ENCODE measurements around the gene SUN3.

DNA sequence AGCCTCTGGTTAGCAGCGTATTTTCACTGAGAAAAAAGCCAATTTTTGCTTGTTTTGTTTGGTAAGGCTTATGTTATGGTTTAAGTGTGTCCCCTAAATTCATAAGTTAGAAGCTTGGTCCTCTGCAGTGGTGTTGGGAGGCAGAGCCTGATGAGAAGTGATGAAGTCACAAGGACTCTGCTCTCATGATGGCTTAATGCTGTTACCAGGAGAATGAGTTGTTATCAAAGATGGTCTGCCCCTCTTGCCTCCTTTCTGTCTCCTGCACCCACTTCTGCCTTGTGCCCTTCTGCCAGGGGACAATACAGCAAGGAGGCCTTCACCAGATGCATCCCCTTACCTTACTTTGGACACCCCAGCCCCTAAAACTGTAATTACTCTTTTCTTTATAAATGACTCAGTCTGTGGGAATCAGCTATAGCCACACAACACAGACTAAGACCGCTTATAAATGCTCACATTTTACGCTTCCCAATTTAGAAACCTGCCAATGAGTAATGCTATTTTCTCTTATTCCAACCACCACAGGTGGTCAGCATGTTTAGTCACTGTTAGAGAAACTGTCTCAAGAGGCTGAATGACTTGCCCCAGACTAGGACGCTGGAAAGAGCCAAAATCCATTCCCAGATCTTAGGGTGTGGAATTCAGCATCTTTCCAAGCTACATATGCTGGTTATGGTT, 74.5 kb downstream of the SUN3 start:
- TF ChIP-seq POLR2AphosphoS5 (IDR thresholded peaks at IDR 0.05; ENCODE audit: insufficient read depth in 1 of 2, low read depth in 1 of 2) (no peak), POLR2A (IDR thresholded peaks at IDR 0.05) (no peak)
- TF ChIP-seq, protein P1, sequence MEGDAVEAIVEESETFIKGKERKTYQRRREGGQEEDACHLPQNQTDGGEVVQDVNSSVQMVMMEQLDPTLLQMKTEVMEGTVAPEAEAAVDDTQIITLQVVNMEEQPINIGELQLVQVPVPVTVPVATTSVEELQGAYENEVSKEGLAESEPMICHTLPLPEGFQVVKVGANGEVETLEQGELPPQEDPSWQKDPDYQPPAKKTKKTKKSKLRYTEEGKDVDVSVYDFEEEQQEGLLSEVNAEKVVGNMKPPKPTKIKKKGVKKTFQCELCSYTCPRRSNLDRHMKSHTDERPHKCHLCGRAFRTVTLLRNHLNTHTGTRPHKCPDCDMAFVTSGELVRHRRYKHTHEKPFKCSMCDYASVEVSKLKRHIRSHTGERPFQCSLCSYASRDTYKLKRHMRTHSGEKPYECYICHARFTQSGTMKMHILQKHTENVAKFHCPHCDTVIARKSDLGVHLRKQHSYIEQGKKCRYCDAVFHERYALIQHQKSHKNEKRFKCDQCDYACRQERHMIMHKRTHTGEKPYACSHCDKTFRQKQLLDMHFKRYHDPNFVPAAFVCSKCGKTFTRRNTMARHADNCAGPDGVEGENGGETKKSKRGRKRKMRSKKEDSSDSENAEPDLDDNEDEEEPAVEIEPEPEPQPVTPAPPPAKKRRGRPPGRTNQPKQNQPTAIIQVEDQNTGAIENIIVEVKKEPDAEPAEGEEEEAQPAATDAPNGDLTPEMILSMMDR (IDR thresholded peaks at IDR 0.05), result no peak

Data from vagina (tissue), 2 donors.